SK-N-SH (cell line): ENCODE results near the gene MAP3K7. TPM values are rescaled to one million over a fixed set of nuclear protein-coding genes. Genes with fewer than 3 reads are reported as not detected.

Experiments used
- CTCF ChIA-PET: fragments of 300-600, 350-600 bp; formaldehyde crosslinking; extraction: SDS; loops from one replicate; lab custom pipeline; 2021; lab: Yijun Ruan, JAX
- POLR2A ChIA-PET: fragments of 350-600 bp; sonication (Branson Sonifier 250); formaldehyde crosslinking; extraction: SDS; loops from one replicate; lab custom pipeline; 2020; ENCODE audit warnings: antibody characterized with exemption, inconsistent platforms; lab: Yijun Ruan, JAX
- DNase-seq: peaks from one replicate; pipeline ENCODE4 v3.0.0; 2012
- H2AFZ ChIP-seq: fragments of 200-600 bp; sonication (generic); 2 replicates; pipeline ENCODE4 v1.8.1; 2016; ENCODE audit warnings: antibody characterized with exemption, mild to moderate bottlenecking, low read depth
- H3F3A ChIP-seq: fragments of 200-600 bp; sonication (generic); replicated peaks from 2 replicates; pipeline ENCODE3; 2016; ENCODE audit warnings: antibody characterized with exemption, mild to moderate bottlenecking; ENCODE audit not compliant: insufficient read depth
- H3K27ac ChIP-seq, 2 experiments: fragments of 200-500 bp in 1 of 2; fragments of 200-600 bp in 1 of 2; sonication (Bioruptor generic) in 1 of 2; sonication (generic), shearing (Covaris generic) in 1 of 2; 2 replicates each; pipeline versions ENCODE4 v1.5.1 to v1.6.1; 2014 to 2016; ENCODE audit warnings: low read depth in 2 of 2, inconsistent platforms in 1 of 2, low read length in 1 of 2, mild to moderate bottlenecking in 1 of 2, mixed read lengths in 1 of 2
- H3K27me3 ChIP-seq: fragments of 200-600 bp; sonication (generic), shearing (Covaris generic); 2 replicates; pipeline ENCODE4 v1.6.1; 2016; ENCODE audit warnings: mixed run types; ENCODE audit not compliant: insufficient read depth
- H3K36me3 ChIP-seq, 2 experiments: fragments of 200-500 bp in 1 of 2; fragments of 200-600 bp in 1 of 2; sonication (Bioruptor generic) in 1 of 2; sonication (generic) in 1 of 2; replicated peaks in 1 of 2; 2 replicates each; pipeline versions ENCODE3 to v1.5.1; 2014 to 2016; ENCODE audit warnings: low read length in 1 of 2, mild to moderate bottlenecking in 1 of 2; ENCODE audit not compliant: insufficient read depth in 2 of 2, control insufficient read depth in 1 of 2
- H3K4me1 ChIP-seq, 2 experiments: fragments of 200-500 bp in 1 of 2; fragments of 200-600 bp in 1 of 2; sonication (Bioruptor generic) in 1 of 2; sonication (generic), shearing (Covaris generic) in 1 of 2; 2 replicates each; pipeline versions ENCODE4 v1.5.1 to v1.6.1; 2014 to 2016; ENCODE audit warnings: low read depth in 1 of 2, low read length in 1 of 2, mixed run types in 1 of 2; ENCODE audit not compliant: insufficient read depth in 2 of 2, control insufficient read depth in 1 of 2
- H3K4me2 ChIP-seq: fragments of 200-600 bp; sonication (generic), shearing (Covaris generic); 2 replicates; pipeline ENCODE4 v1.6.1; 2017; ENCODE audit warnings: mixed run types
- H3K4me3 ChIP-seq, 2 experiments: fragments of 200-500 bp in 1 of 2; fragments of 200-600 bp in 1 of 2; sonication (Bioruptor generic) in 1 of 2; sonication (generic), shearing (Covaris generic) in 1 of 2; 2 replicates each; pipeline versions ENCODE4 v1.5.1 to v1.8.1; 2014 to 2016; ENCODE audit warnings: low read depth in 2 of 2, inconsistent platforms in 1 of 2, low read length in 1 of 2, mild to moderate bottlenecking in 1 of 2, mixed read lengths in 1 of 2, moderate library complexity in 1 of 2
- H3K79me2 ChIP-seq: fragments of 200-600 bp; sonication (generic); 2 replicates; pipeline ENCODE4 v1.8.1; 2017; ENCODE audit warnings: mild to moderate bottlenecking; ENCODE audit not compliant: insufficient read depth
- H3K9ac ChIP-seq: fragments of 200-600 bp; sonication (generic); 2 replicates; pipeline ENCODE4 v1.6.1; 2017; ENCODE audit warnings: mixed run types
- H3K9me2 ChIP-seq: fragments of 200-600 bp; sonication (generic); 2 replicates; pipeline ENCODE4 v1.6.1; 2017; ENCODE audit warnings: mixed run types
- H3K9me3 ChIP-seq: fragments of 200-600 bp; sonication (generic); 2 replicates; pipeline ENCODE4 v1.6.1; 2017; ENCODE audit warnings: mixed run types, mild to moderate bottlenecking, moderate library complexity
- H4K20me1 ChIP-seq: fragments of 200-600 bp; sonication (generic); 2 replicates; pipeline ENCODE4 v1.6.1; 2017; ENCODE audit warnings: mild to moderate bottlenecking, mixed run types; ENCODE audit not compliant: insufficient read depth
- CHD2 ChIP-seq: fragments of 150-350 bp; IDR thresholded peaks from 2 replicates; pipeline ENCODE4 v1.6.1; 2018; ENCODE audit warnings: low read length; ENCODE audit not compliant: partially characterized antibody
- CTCF ChIP-seq: fragments of 200-600 bp; sonication (generic); IDR thresholded peaks from 2 replicates; pipeline ENCODE4 v1.6.1; 2017; ENCODE audit warnings: antibody characterized with exemption, mild to moderate bottlenecking, moderate library complexity
- EP300 ChIP-seq, 2 experiments: IDR thresholded peaks; 2 replicates each; pipeline versions ENCODE4 v1.4.0 to v1.6.1; 2012; ENCODE audit warnings: borderline replicate concordance in 1 of 2, low read depth in 1 of 2, low read length in 1 of 2
- IRF3 ChIP-seq: fragments of 150-350 bp; IDR thresholded peaks from 2 replicates; pipeline ENCODE4 v1.6.1; 2016; ENCODE audit warnings: mild to moderate bottlenecking, low read depth, low read length
- RCOR1 ChIP-seq: fragments of 150-350 bp; IDR thresholded peaks from 2 replicates; pipeline ENCODE4 v1.6.1; 2017; ENCODE audit warnings: antibody characterized with exemption, low read length
- RXRA ChIP-seq: IDR thresholded peaks from 2 replicates; pipeline ENCODE4 v1.4.0; 2012; ENCODE audit warnings: low read depth, mild to moderate bottlenecking, borderline replicate concordance
- TCF12 ChIP-seq: IDR thresholded peaks from 2 replicates; pipeline ENCODE4 v1.4.0; 2012
- TEAD4 ChIP-seq: IDR thresholded peaks from 2 replicates; pipeline ENCODE4 v1.4.0; 2012; ENCODE audit warnings: mild to moderate bottlenecking, borderline replicate concordance; ENCODE audit not compliant: insufficient read depth
- USF2 ChIP-seq: fragments of 150-350 bp; IDR thresholded peaks from 2 replicates; pipeline ENCODE4 v1.6.1; 2017; ENCODE audit warnings: antibody characterized with exemption, low read length, low read depth, borderline replicate concordance
- YY1 ChIP-seq: IDR thresholded peaks from 2 replicates; pipeline ENCODE4 v1.4.0; 2012; ENCODE audit warnings: low read depth, mild to moderate bottlenecking
- WGBS: methylation state at CpG from one replicate; pipeline ENCODE4 v1.1.6; 2017; ENCODE audit warnings: low lambda C conversion rate; 5-methylcytosine and 5-hydroxymethylcytosine counted together
- polyA plus RNA-seq, 3 experiments: library from polyadenylated mRNA; depleted of rRNA; stranded (reverse); fragments of >200 nt; gene quantifications; 2 replicates each; pipeline ENCODE4 v1.2.3, GENCODE V29; 2012

Gene MAP3K7
- polyA plus RNA-seq, 1 of the 3 experiments (the other 2 are of a cell fraction) = 21.1 TPM

GRCh38 chr6:90586546-90586835, 381 bp downstream of the MAP3K7 start:
- Histone ChIP-seq H3K36me3 (no peaks in the 10 kb centered on the region), H3K9ac (peak overlapping the region; percentile 93), H3K27ac (peak overlapping the region; percentile 84 to 92), H3K9me3 (no peaks in the 10 kb centered on the region), H4K20me1 (peaks cover 43% of the 10 kb centered on the region), H3K4me1 (peaks cover 0 to 6% of the 10 kb centered on the region in 2 experiments; a peak in 3 of 4 replicates), H3K79me2 (peaks cover 54% of the 10 kb centered on the region), H3K9me2 (no peaks in the 10 kb centered on the region), H3K4me3 (peak overlapping the region; percentile 99), H3K27me3 (no peaks in the 10 kb centered on the region), H2AFZ (peak overlapping the region; percentile 91), H3F3A (peaks cover 5% of the 10 kb centered on the region), H3K4me2 (peak overlapping the region; percentile 85)
- 7% methylated on average over 3 of the region's 18 CpGs for WGBS
- ChIA-PET CTCF (interaction anchor here (0.6 kb wide), 1 partner anchor 662 kb away, joined by 3 read pairs; no protein-coding TSS in a partner anchor), POLR2A (no interaction called here)
- TF ChIP-seq TEAD4 (no peak), USF2 (no peak)
- no peak for DNase-seq

- Histone ChIP-seq H3K36me3 (no peaks in the 10 kb centered on the region), H3K4me1 (peaks cover 0 to 6% of the 10 kb centered on the region in 2 experiments; a peak in 3 of 4 replicates), H3K4me3 (peak overlapping the region; percentile 99; a peak in 3 of 4 replicates), H3K9me3 (no peaks in the 10 kb centered on the region), H3K9me2 (no peaks in the 10 kb centered on the region), H3K27me3 (no peaks in the 10 kb centered on the region), H3K27ac (peak overlapping the region in 1 of 2 experiments; percentile 32; a peak in 1 of 4 replicates), H3K79me2 (peaks cover 71% of the 10 kb centered on the region), H3F3A (peaks cover 2% of the 10 kb centered on the region), H3K9ac (peak overlapping the region; percentile 27), H2AFZ (no peak overlapping the region), H4K20me1 (peaks cover 57% of the 10 kb centered on the region), H3K4me2 (peak overlapping the region; percentile 85)
- no peak for TF ChIP-seq IRF3
- TF ChIP-seq YY1 = no peak
- TF ChIP-seq RXRA = no peak
- no peak for TF ChIP-seq EP300 (IDR thresholded peaks at IDR 0.05; ENCODE audit: borderline replicate concordance in 1 of 2, low read depth in 1 of 2, low read length in 1 of 2)
- TF ChIP-seq CTCF = no peak
- TF ChIP-seq RCOR1 = no peak
- no peak for TF ChIP-seq TCF12
- no peak for TF ChIP-seq CHD2
- POLR2A ChIA-PET = no interaction called here
- CTCF ChIA-PET = interaction anchor here (0.9 kb wide), 1 partner anchor 16 kb away, joined by 3 read pairs; no protein-coding TSS in a partner anchor
- 74% methylated on average over 2 of the region's 2 CpGs for WGBS
- DNase-seq = no peak
Measured at GRCh38 chr6:90584636-90585255, 2.1 kb downstream of the MAP3K7 start.
